GM21447 (cell line): Measurements from ENCODE around the gene LILRA6.
"Not testable (repeated sequence)": the region's sequence is repeated elsewhere in the genome, so short reads cannot be mapped to it uniquely, and the experiment has no call there.

Experiments
- ATAC-seq: cut with Tn5 transposase; IDR thresholded peaks from one replicate; pipeline ENCODE4 v1.9.1; 2021; ENCODE audit not compliant: unreplicated experiment

LILRA6 gene

GRCh38 chr19:54242646-54243045, at the start of gene LILRA6:
TSS of gene LILRA6 (minus strand) at chr19:54242790.
- ATAC-seq = not testable (repeated sequence)

- not testable (repeated sequence) for ATAC-seq
These were observed 46.6 kb upstream of the LILRA6 start for GRCh38 chr19:54289160-54289559.

- no peak for ATAC-seq
These were observed 44.9 kb upstream of the LILRA6 start for GRCh38 chr19:54287456-54287855.

GRCh38 chr19:54286283-54286682, 43.7 kb upstream of the LILRA6 start:
- ATAC-seq = not testable (repeated sequence)

GRCh38 chr19:54285427-54286056, 43.0 kb upstream of the LILRA6 start:
- peak; percentile 50 for ATAC-seq

- ATAC-seq = no peak
These were observed 40.3 kb upstream of the LILRA6 start for GRCh38 chr19:54282686-54283470.

GRCh38 chr19:54281729-54282075, 39.1 kb upstream of the LILRA6 start:
- ATAC-seq = not testable (repeated sequence)

GRCh38 chr19:54281007-54281728, 38.6 kb upstream of the LILRA6 start, which contains the start of gene LILRB2:
TSS of gene LILRB2 (minus strand) at chr19:54281110. CDS start at chr19:54280496, 614 bp downstream.
- no peak for ATAC-seq

GRCh38 chr19:54280441-54280840, 37.9 kb upstream of the LILRA6 start:
- ATAC-seq = not testable (repeated sequence)

- ATAC-seq = not testable (repeated sequence)
These were observed 37.4 kb upstream of the LILRA6 start for GRCh38 chr19:54280025-54280424.

- ATAC-seq = no peak
These were observed 36.9 kb upstream of the LILRA6 start for GRCh38 chr19:54279406-54279962.

- ATAC-seq = not testable (repeated sequence)
These were observed 36.1 kb upstream of the LILRA6 start for GRCh38 chr19:54278571-54279195.

GRCh38 chr19:54278056-54278455, 35.5 kb upstream of the LILRA6 start:
- not testable (repeated sequence) for ATAC-seq

GRCh38 chr19:54277111-54277615, 34.6 kb upstream of the LILRA6 start:
- ATAC-seq = not testable (repeated sequence)

GRCh38 chr19:54275951-54276350, 33.4 kb upstream of the LILRA6 start:
- ATAC-seq = no peak

GRCh38 chr19:54274516-54274915, 31.9 kb upstream of the LILRA6 start:
- ATAC-seq = not testable (repeated sequence)

GRCh38 chr19:54273821-54274220, 31.2 kb upstream of the LILRA6 start:
- no peak for ATAC-seq

GRCh38 chr19:54272181-54272580, 29.6 kb upstream of the LILRA6 start:
- not testable (repeated sequence) for ATAC-seq

- not testable (repeated sequence) for ATAC-seq
These were observed 29.0 kb upstream of the LILRA6 start for GRCh38 chr19:54271587-54271986.

- ATAC-seq = no peak
These were observed 28.5 kb upstream of the LILRA6 start for GRCh38 chr19:54271106-54271505.

GRCh38 chr19:54268936-54269335, 26.3 kb upstream of the LILRA6 start:
- no peak for ATAC-seq
